Activated T-helper 1 cell treated with anti-CD3 and anti-CD28 coated beads, Interleukin-12 subunit alpha, Interleukin-12 subunit beta, Interleukin-2, Interleukin-4 antibody, amounts not matched to agents 30 ng/mL and 10 ng/mL and 1 ng/mL, durations not matched to agents 14 hours and 24 hours and 36 hours (primary cell): Measurements from ENCODE around the gene CTPS2. TPM values are rescaled to one million over a fixed set of nuclear protein-coding genes. Genes with fewer than 3 reads are reported as not detected.
"Not testable (repeated sequence)": the region's sequence is repeated elsewhere in the genome, so short reads cannot be mapped to it uniquely, and the experiment has no call there.

Experiments used
- DNase-seq: peaks from one replicate; pipeline ENCODE4 v3.0.0; 2021; ENCODE audit warnings: low spot score
- H3K27ac Mint-ChIP-seq: one replicate; pipeline ENCODE4 v1.8.0; 2021; ENCODE audit warnings: mild to moderate bottlenecking, mixed read lengths
- H3K27me3 Mint-ChIP-seq: one replicate; pipeline ENCODE4 v1.8.0; 2022; ENCODE audit warnings: mild to moderate bottlenecking, moderate library complexity, mixed read lengths; ENCODE audit not compliant: insufficient read depth
- H3K36me3 Mint-ChIP-seq: one replicate; pipeline ENCODE4 v1.8.0; 2021; ENCODE audit warnings: low read depth, mixed read lengths
- H3K4me1 Mint-ChIP-seq: one replicate; pipeline ENCODE4 v1.8.0; 2021; ENCODE audit warnings: low read depth, mixed read lengths
- H3K4me3 Mint-ChIP-seq: one replicate; pipeline ENCODE4 v1.8.0; 2021; ENCODE audit warnings: mild to moderate bottlenecking, moderate library complexity, mixed read lengths
- H3K9me3 Mint-ChIP-seq: one replicate; pipeline ENCODE4 v1.8.0; 2021; ENCODE audit warnings: mixed read lengths
- intact Hi-C: fragments of 100-400 bp; cut with micrococcal nuclease; formaldehyde crosslinking; loops from one replicate; pipeline ENCODE4 v1.15.1; 2024
- total RNA-seq: library from RNA; stranded (reverse); gene quantifications from 2 replicates; pipeline ENCODE4 v1.2.3, GENCODE V29; 2022

CTPS2 gene
- total RNA-seq, 1 donor from 2014 or later, result 5.1 TPM

GRCh38 chrX:16606142-16606720 is 106.2 kb downstream of the CTPS2 start:
- intact Hi-C loops, result no loop called here
- Mint-ChIP-seq H3K36me3 (peaks cover 2% of the 10 kb centered on the region), H3K4me1 (peaks cover 14% of the 10 kb centered on the region), H3K4me3 (no peak overlapping the region), H3K27ac (no peak overlapping the region), H3K9me3 (no peaks in the 10 kb centered on the region), H3K27me3 (no peaks in the 10 kb centered on the region)
- DNase-seq, result no peak

- no peak for DNase-seq
- no peak overlapping the region for H3K4me3 Mint-ChIP-seq
- H3K9me3 Mint-ChIP-seq, result no peaks in the 10 kb centered on the region
- H3K27me3 Mint-ChIP-seq, result no peaks in the 10 kb centered on the region
- H3K36me3 Mint-ChIP-seq, result no peaks in the 10 kb centered on the region
- peaks cover 14% of the 10 kb centered on the region for H3K4me1 Mint-ChIP-seq
- peak overlapping the region; percentile 70 for H3K27ac Mint-ChIP-seq
- intact Hi-C loops, result no loop called here
Measured at GRCh38 chrX:16604337-16604736, 108.1 kb downstream of the CTPS2 start.

- Mint-ChIP-seq H3K36me3 (no peaks in the 10 kb centered on the region), H3K27ac (peak overlapping the region; percentile 70), H3K4me3 (peak overlapping the region; percentile 64), H3K4me1 (peaks cover 14% of the 10 kb centered on the region), H3K27me3 (no peaks in the 10 kb centered on the region), H3K9me3 (no peaks in the 10 kb centered on the region)
- intact Hi-C loops, result no loop called here
- no peak for DNase-seq
Measured at GRCh38 chrX:16603822-16604221, 108.6 kb downstream of the CTPS2 start.

DNA sequence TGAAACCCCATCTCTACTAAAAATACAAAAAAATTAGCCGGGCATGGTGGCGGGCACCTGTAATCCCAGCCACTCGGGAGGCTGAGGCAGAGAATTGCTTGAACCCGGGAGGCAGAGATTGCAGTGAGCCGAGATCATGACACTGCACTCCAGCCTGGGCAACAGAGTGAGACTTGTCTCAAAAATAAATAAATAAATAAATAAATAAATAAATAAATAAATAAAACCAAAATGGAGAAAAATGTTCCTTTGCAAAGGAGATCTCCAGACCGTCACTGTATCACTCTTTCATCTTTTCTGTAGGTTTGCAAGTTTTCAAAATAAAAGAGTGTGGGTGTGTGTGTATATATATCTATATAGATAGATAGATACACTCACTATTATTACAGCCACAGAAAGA is 109.2 kb downstream of the CTPS2 start:
- H3K9me3 Mint-ChIP-seq, H3K36me3 Mint-ChIP-seq, DNase-seq, H3K27me3 Mint-ChIP-seq, H3K27ac Mint-ChIP-seq, H3K4me3 Mint-ChIP-seq, intact Hi-C loops: not testable (repeated sequence)
- H3K4me1 Mint-ChIP-seq, result peaks cover 14% of the 10 kb centered on the region

DNA sequence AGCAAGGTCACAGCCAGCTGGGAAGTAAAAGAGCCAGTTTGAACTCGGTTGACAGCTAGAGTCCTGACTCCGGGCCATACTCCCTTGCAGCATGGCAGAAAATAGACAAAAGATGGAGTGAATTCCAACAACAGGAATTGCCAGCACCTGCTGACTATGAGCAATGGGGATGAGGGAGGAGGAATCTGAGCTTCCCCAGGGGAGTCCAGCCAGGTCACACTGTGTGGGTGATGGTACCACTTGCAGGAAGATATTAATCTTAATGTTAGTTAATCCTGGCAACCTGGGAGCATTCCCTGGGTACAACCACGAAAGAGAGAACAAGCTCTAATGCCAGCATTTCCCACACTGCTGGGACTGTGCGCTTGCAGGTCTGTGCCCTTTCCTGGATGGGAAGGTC is 110.6 kb downstream of the CTPS2 start:
- DNase-seq, result no peak
- no peaks in the 10 kb centered on the region for H3K27me3 Mint-ChIP-seq
- H3K4me1 Mint-ChIP-seq, result peaks cover 14% of the 10 kb centered on the region
- intact Hi-C loops, result no loop called here
- peaks cover 2% of the 10 kb centered on the region for H3K36me3 Mint-ChIP-seq
- H3K4me3 Mint-ChIP-seq, result no peak overlapping the region
- H3K27ac Mint-ChIP-seq, result no peak overlapping the region
- no peaks in the 10 kb centered on the region for H3K9me3 Mint-ChIP-seq

- Mint-ChIP-seq H3K27me3 (no peaks in the 10 kb centered on the region), H3K9me3 (no peaks in the 10 kb centered on the region), H3K27ac (no peak overlapping the region), H3K4me3 (no peak overlapping the region), H3K36me3 (peaks cover 6% of the 10 kb centered on the region), H3K4me1 (peaks cover 6% of the 10 kb centered on the region)
- intact Hi-C loops, result no loop called here
- DNase-seq, result no peak
Measured at GRCh38 chrX:16594490-16594889, 118.0 kb downstream of the CTPS2 start.

GRCh38 chrX:16593801-16594200 is 118.7 kb downstream of the CTPS2 start:
- Mint-ChIP-seq H3K4me1 (peaks cover 11% of the 10 kb centered on the region), H3K36me3 (peaks cover 6% of the 10 kb centered on the region), H3K9me3 (no peaks in the 10 kb centered on the region), H3K27me3 (no peaks in the 10 kb centered on the region), H3K27ac (no peak overlapping the region), H3K4me3 (no peak overlapping the region)
- no peak for DNase-seq
- intact Hi-C loops, result no loop called here

GRCh38 chrX:16592194-16592770 is 120.2 kb downstream of the CTPS2 start:
- no peak overlapping the region for H3K4me3 Mint-ChIP-seq
- H3K27me3 Mint-ChIP-seq, result no peaks in the 10 kb centered on the region
- no peak for DNase-seq
- no peaks in the 10 kb centered on the region for H3K9me3 Mint-ChIP-seq
- H3K4me1 Mint-ChIP-seq, result peaks cover 18% of the 10 kb centered on the region
- H3K27ac Mint-ChIP-seq, result no peak overlapping the region
- intact Hi-C loops, result no loop called here
- peaks cover 4% of the 10 kb centered on the region for H3K36me3 Mint-ChIP-seq

GRCh38 chrX:16589826-16590225 is 122.6 kb downstream of the CTPS2 start:
- Mint-ChIP-seq H3K27ac (no peak overlapping the region), H3K36me3 (peaks cover 6% of the 10 kb centered on the region), H3K4me1 (peaks cover 18% of the 10 kb centered on the region), H3K4me3 (no peak overlapping the region), H3K27me3 (no peaks in the 10 kb centered on the region), H3K9me3 (no peaks in the 10 kb centered on the region)
- intact Hi-C loops, result no loop called here
- DNase-seq, result no peak

- H3K4me3 Mint-ChIP-seq, result no peak overlapping the region
- no peaks in the 10 kb centered on the region for H3K9me3 Mint-ChIP-seq
- no peak for DNase-seq
- no peak overlapping the region for H3K27ac Mint-ChIP-seq
- H3K27me3 Mint-ChIP-seq, result no peaks in the 10 kb centered on the region
- intact Hi-C loops, result no loop called here
- H3K36me3 Mint-ChIP-seq, result peaks cover 6% of the 10 kb centered on the region
- H3K4me1 Mint-ChIP-seq, result peaks cover 18% of the 10 kb centered on the region
Measured at GRCh38 chrX:16589211-16589610, 123.3 kb downstream of the CTPS2 start.

DNA sequence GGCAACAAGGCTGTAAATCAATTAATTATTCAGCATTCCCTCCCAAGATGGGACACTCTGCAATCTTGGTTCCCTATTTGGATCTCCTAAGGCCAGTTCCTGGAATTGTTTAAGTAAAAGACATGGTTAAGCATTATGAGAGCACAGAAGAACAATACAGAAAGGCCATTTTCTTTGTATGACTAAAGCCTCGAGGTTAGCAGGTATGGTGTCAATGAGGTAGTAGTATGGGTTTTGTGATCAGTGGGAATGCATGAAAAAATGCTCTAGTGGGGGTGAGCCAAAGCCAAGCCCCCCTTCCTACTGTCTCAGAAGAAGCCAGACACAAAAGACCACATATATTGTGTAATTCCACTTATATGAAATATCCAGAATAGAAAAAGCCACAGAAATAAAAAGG is 124.2 kb downstream of the CTPS2 start:
- Mint-ChIP-seq H3K36me3 (peaks cover 4% of the 10 kb centered on the region), H3K4me3 (no peak overlapping the region), H3K9me3 (no peaks in the 10 kb centered on the region), H3K27ac (no peak overlapping the region), H3K4me1 (peaks cover 13% of the 10 kb centered on the region), H3K27me3 (no peaks in the 10 kb centered on the region)
- intact Hi-C loops, result no loop called here
- no peak for DNase-seq

- no peak for DNase-seq
- Mint-ChIP-seq H3K36me3 (peaks cover 4% of the 10 kb centered on the region), H3K9me3 (peaks cover under 1% of the 10 kb centered on the region), H3K4me3 (no peak overlapping the region), H3K27ac (no peak overlapping the region), H3K27me3 (no peaks in the 10 kb centered on the region), H3K4me1 (peaks cover 13% of the 10 kb centered on the region)
- intact Hi-C loops, result no loop called here
Measured at GRCh38 chrX:16587836-16588235, 124.6 kb downstream of the CTPS2 start.

- H3K4me3 Mint-ChIP-seq, result no peak overlapping the region
- peaks cover 4% of the 10 kb centered on the region for H3K36me3 Mint-ChIP-seq
- H3K27ac Mint-ChIP-seq, result no peak overlapping the region
- peaks cover 13% of the 10 kb centered on the region for H3K4me1 Mint-ChIP-seq
- no peaks in the 10 kb centered on the region for H3K27me3 Mint-ChIP-seq
- peaks cover 5% of the 10 kb centered on the region for H3K9me3 Mint-ChIP-seq
- DNase-seq, result no peak
- intact Hi-C loops, result no loop called here
Measured at GRCh38 chrX:16586377-16587112, 125.9 kb downstream of the CTPS2 start.
